NCI-H345 treated with DMSO at 0.1 percent for 48 hours (cell line): ENCODE results near the gene BRSK1.

ENCODE experiments used
- DNase-seq: peaks from one replicate; lab custom pipeline; 2025; ENCODE audit not compliant: unreplicated experiment; lab: John Stamatoyannopoulos, UW

Gene BRSK1

DNA sequence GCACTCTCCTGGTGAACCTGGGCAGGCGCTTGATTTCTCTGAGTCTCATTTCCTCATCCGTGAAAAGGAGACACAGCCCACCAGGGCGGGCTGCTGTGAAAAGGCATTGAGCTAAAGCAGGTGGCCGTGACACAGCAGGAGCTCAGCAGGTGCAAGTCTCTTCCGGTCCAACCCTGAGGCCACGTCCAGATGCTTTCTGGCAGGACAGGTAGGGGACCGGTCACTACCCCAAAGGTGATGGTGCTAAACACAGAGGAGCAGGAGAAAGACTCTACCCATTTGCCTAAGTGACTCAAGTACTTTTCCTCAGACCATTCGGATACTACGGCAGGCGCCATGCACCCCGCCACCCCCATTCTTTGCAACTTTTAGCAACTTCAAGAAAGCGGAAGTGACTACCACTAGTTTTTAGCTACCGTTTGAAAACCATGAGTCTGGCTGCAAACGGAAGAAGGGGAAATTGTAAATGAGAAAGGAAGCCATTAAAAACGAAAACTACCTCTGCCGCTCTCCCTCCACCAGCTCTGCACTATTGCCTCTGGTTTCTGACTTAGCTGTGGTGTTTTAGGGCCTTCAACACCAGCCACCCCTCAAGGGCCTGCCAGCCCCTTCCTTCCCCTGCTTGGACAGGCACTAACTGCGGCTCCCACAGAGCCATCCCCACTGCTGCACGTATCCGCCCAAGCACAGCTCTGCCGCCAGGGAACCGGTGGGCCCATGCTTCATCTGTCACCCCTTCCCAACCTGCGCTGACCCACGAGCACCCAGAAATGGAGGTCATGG, 29.8 kb upstream of the BRSK1 start:
- DNase-seq, result no peak

- DNase-seq, result no peak
Observed at GRCh38 chr19:55254625-55254977, 29.2 kb upstream of the BRSK1 start.

DNA sequence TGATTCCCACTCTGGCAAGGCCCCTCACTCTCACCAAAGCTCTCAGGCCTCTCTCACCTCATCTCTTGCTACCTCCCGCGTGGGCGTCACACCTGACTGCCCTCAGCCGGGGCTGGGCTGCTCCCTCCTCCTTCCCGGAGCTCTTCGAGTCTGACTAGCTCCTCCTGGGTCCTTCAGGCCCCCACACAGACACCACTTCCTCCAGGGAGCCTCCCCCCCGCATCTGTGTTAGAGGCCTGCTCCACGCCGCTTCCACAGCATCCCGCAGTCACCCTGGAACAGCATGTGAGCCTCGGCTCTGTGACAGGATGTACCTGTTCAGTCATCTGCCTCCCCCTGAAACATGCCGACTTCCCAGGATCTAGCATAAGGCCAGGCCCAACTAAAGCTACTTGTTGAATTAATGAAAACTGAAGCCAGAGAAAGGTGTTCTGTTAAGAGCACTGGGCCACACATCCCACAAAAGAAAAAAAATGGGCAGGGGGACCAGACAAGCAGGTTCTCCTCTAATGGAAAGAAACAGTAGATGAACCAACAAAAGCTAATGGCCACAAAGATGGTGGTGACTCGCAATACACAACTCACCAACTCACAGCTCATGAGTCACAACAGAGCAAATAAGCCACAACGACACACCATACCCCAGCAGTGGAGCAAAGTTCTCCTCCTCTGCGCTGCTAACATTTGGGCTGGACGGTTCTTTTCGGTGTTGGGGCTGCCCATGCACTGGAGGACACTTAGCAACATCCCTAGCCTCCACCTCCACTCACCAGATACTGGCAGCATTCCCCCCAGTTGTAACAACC, 28.0 kb upstream of the BRSK1 start:
- DNase-seq, result no peak

GRCh38 chr19:55256562-55257460, 27.0 kb upstream of the BRSK1 start:
- no peak for DNase-seq

- no peak for DNase-seq
Observed at GRCh38 chr19:55257461-55258420, 26.1 kb upstream of the BRSK1 start.

- no peak for DNase-seq
Observed at GRCh38 chr19:55258476-55258827, 25.3 kb upstream of the BRSK1 start.

GRCh38 chr19:55258828-55259539, 24.8 kb upstream of the BRSK1 start, which contains the start of gene PPP6R1:
Gene PPP6R1, minus strand, starts transcription at chr19:55259017. Its CDS starts 11,914 bp downstream, at chr19:55247103.
- DNase-seq, result peak; percentile 81

DNA sequence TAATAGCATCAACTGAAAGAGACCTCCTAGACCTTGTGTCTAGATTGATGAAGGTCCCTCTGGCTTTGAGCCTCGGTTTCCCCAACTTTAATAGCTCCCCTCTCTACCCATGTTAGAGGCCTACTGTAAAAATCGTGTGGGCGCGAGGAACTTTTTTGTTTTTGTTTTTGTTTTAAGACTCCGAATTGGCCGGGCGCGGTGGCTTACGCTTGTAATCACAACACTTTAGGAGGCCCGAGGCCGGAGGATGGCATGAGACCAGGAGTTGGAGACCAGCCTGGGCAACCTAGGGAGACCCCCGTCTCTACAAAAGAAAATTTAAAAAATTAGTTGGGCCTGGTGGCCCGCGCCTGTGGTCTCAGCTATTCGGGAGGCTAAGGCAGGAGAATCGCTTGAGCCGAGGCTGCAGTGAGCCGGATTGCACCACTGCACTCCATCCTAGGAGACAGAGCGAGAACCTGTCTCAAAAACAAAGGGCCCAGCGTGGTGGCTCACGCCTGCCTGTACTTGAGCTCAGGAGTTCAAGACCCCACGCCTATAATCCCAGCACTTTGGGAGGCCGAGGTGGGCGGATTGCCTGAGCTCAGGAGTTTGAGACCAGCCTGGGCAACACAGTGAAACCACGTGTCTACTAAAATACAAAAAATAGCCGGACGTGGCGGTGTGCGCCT, 24.1 kb upstream of the BRSK1 start:
- no peak for DNase-seq

- DNase-seq, result no peak
Observed at GRCh38 chr19:55261671-55262126, 22.1 kb upstream of the BRSK1 start.

DNA sequence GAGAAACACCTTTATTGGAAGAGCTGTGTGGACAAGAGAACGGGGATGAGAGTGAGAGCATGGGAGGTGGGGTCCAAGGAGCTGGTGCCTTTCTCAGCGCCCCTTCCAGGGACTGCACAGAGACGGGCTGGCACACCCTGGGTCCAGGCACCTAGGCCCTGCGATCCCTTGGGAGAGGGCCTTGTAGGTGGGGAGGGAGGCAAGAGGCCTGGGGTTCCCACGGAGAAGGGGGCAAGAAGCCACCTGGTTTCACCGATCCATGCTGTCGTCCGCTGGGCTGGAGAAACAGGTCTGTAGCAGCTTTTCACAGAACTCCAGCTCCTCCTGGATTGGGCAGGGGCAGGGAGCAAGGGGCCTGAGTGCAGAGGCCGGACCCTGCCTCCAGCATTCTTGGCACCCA, 21.4 kb upstream of the BRSK1 start:
- DNase-seq, result no peak

GRCh38 chr19:55264531-55264930, 19.3 kb upstream of the BRSK1 start:
- no peak for DNase-seq

DNA sequence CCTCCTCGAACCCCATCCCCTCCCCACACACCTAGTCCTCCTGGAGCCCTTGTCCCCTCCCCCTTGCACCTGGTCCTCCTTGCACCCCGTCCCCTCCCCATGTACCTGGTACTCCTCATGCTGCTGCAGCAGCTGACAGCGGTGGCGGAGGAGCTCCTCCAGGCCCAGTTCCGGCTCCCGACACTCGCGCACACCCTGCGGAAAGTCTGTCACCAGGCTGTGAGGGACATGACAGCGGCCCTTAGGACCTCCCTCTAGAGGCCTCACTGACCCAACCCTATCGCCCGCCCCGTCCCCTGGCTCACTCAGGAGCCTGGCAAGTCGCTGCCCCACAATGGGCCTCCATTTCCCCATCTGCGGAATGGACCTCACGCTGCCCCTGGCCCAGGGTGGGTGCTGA, 18.6 kb upstream of the BRSK1 start:
- no peak for DNase-seq

DNA sequence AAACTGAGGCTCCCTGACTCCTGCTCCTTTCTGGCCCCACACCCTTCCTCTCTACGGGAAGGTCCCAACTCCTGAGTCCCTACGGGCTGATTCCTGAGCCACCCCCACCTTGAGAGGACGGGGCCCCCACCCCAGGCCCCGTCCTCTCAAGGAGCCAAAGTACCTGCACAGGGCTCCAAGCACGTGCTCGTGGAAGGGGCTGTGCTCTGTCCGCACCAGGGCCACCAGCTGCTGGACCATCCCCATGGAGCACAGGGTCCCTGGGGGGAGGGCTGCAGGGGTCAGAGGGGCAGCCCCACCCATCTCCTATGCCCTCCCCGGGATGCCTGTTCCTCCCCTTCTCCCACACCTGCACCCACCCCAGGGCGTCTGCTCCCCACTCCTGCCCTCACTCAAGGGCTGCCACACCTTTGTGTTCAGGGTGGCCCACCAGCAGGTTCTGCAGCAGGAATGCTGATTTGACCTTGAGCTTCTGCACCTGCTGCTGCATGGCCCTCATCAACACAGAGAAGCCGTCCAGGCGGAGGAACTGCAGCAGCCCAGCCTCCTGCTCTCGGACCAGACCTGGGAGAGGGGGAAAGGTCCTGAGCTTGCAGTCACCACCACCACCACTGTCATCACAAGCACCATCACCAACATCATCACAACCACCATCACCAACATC, 17.9 kb upstream of the BRSK1 start:
- DNase-seq, result no peak

DNA sequence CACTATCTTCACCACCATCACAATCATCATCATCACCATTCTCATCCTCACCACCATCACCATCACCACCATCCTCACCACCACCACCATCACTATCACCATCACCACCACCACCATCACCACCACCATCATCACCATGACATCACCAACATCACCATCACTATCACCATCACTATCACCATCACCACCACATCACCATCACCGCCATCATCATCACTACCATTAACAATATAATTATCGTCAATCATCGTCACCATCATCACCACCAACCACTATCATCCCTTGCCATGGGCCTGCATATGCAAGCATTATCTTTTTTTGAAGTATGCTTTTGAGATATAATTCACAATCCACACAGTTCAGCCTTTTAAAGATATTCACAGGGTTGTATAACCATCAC, 17.4 kb upstream of the BRSK1 start:
- DNase-seq, result no peak

GRCh38 chr19:55266840-55267239, 17.0 kb upstream of the BRSK1 start:
- DNase-seq, result no peak

DNA sequence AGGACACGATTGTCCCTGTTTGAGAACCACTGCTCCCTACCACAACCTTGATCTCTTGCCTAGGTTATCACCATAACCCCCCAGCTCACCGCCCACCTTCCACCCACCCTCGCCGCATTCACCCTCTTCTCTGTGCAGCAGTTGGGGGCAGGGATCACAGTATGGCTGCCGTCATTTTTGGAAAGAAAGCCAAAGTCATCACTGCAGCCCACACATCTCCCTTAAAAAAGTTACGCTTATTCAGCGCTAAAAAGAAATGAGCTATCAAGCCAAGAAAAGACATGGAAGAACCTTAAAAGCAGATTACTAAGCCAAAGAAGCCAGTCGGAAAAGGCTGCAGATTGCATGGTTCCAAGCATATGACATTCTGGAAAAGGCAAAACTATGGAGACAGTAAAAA, 14.5 kb upstream of the BRSK1 start:
- DNase-seq, result no peak

- DNase-seq, result no peak
Observed at GRCh38 chr19:55270172-55270942, 13.4 kb upstream of the BRSK1 start.

DNA sequence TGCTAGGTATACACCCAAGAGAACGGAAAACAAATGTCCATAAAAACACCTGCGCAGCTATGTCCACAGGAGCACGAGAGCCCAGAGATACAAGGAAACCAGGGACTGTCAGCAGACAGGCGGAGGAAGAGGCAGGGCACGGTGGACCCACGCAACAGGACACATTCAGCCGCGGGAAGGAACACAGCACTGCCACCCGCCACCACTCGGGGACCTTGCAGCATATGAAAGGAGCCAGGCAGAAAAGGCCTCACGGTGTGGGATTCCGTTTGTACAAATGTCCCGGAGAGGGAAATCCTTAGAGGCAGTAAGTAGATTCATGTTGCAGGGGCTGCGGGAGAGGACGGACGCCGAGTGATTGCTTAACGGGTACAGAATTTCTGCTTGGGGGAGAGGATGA, 11.7 kb upstream of the BRSK1 start:
- DNase-seq, result no peak
